ENCODE data around the gene ZNF19. TPM values are rescaled to one million over a fixed set of nuclear protein-coding genes. Genes with fewer than 3 reads are reported as not detected.

ZNF19 gene
- total and polyA plus RNA-seq, 10 donors, result 1.9 to 9.5 (median 6.3) TPM

DNA sequence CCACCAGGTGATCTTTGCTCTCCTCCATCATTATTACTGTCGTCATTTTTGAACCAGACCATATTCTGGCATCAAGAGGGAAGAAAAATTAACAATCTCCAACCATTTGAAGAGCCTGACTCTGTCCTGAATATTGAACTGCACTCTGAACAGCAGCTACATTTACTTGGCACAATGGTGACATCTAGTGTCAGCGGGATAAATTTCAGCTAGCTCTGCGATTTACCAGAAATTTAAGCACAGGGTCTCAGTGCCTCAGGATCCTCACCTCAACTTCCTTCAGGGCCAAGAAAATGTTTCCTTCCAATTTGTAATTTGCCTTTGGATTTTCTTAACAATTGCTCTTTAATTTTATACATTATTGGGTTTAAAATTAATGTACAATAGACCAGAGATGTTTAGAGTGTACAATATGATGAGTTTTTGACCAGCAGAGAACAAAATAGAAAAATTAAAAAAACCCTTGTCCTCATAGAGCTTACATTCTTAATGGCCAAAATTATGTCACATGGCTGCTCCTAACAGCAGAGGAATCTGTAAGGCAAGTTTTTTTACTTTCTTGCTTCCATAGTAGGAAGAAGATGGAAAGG lies 10.7 kb upstream of the ZNF19 start:
- Histone ChIP-seq H3K27ac (no peak overlapping the region), H3K36me3 (no peaks in the 10 kb centered on the region), H3K9me3 (no peaks in the 10 kb centered on the region), H3K27me3 (replicated peaks in 1 of 7) (peaks cover 0 to 9% (median 0%) of the 10 kb centered on the region in 7 donors), H3K4me3 (no peak overlapping the region), H3K4me1 (no peaks in the 10 kb centered on the region)
- TF ChIP-seq POLR2AphosphoS5 (IDR thresholded peaks at IDR 0.05) (no peak), POLR2A (IDR thresholded peaks at IDR 0.05) (no peak)
- TF ChIP-seq, protein P1, sequence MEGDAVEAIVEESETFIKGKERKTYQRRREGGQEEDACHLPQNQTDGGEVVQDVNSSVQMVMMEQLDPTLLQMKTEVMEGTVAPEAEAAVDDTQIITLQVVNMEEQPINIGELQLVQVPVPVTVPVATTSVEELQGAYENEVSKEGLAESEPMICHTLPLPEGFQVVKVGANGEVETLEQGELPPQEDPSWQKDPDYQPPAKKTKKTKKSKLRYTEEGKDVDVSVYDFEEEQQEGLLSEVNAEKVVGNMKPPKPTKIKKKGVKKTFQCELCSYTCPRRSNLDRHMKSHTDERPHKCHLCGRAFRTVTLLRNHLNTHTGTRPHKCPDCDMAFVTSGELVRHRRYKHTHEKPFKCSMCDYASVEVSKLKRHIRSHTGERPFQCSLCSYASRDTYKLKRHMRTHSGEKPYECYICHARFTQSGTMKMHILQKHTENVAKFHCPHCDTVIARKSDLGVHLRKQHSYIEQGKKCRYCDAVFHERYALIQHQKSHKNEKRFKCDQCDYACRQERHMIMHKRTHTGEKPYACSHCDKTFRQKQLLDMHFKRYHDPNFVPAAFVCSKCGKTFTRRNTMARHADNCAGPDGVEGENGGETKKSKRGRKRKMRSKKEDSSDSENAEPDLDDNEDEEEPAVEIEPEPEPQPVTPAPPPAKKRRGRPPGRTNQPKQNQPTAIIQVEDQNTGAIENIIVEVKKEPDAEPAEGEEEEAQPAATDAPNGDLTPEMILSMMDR (IDR thresholded peaks at IDR 0.05 in 8 of 11, conservative IDR thresholded peaks at IDR 0.05 in 3 of 11), result peak; percentile 48 to 74 (median 61)
- DNase-seq, result no peak
- 0 to 4% (median 0%) methylated on average over 3 of the region's 3 CpGs for WGBS, 5 donors
- intact Hi-C loops (cut with DNase I; ENCODE audit: low total_unique reads), result loop anchor here (2.0 kb wide), 1 partner anchor 87 kb away; no protein-coding TSS in a partner anchor

DNA sequence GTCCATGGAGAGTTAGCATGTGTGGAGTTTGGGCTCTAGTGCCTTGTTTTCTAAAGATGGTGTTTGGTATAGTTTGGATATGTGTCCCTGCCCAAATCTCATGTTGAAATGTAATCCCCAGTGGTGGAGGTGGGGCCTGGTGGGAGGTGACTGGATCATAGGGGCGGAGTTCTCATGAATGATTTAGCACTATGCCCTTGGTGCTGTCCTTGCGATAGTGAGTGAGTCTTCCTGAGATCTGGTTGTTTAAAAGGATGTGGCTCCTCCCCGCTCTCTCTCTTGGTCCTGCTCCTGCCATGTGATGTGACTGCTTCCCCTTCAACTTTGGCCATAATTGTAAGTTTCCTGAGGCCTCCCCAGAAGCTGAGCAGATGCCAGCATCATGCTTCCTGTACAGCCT lies 8.9 kb upstream of the ZNF19 start:
- Histone ChIP-seq H3K36me3 (no peaks in the 10 kb centered on the region), H3K9me3 (no peaks in the 10 kb centered on the region), H3K4me3 (no peak overlapping the region), H3K4me1 (no peaks in the 10 kb centered on the region), H3K27me3 (replicated peaks in 1 of 7) (peaks cover 0 to 4% (median 0%) of the 10 kb centered on the region in 7 donors), H3K27ac (no peak overlapping the region)
- TF ChIP-seq POLR2AphosphoS5 (IDR thresholded peaks at IDR 0.05) (no peak), POLR2A (IDR thresholded peaks at IDR 0.05) (no peak)
- TF ChIP-seq, protein P1 (IDR thresholded peaks at IDR 0.05 in 8 of 11, conservative IDR thresholded peaks at IDR 0.05 in 3 of 11), result no peak
- 78 to 87% (median 83%) methylated on average over 3 of the region's 3 CpGs for WGBS, 5 donors
- no peak for DNase-seq
- intact Hi-C loops (cut with DNase I; ENCODE audit: low total_unique reads), result no loop called here

DNA sequence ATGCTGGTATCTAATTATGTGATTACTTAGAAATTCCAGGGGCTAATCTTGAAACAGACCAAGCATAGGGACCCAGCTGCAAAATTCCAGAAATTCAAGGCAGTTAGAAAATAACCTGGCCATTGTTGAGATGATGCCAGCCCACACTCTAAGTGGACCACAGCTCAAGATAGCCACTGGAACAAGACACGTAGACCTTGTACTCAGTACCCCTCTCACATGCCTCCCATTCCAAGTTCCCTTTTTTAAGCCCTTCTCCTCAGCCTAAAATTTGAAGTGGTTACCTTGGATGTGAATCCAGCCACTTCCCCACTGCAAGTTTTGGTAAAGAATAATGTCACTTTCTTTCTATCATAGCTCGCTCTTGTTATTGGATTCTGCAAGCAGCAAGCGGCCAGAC lies 4.1 kb upstream of the ZNF19 start:
- Histone ChIP-seq H3K4me3 (no peak overlapping the region), H3K27ac (no peak overlapping the region), H3K27me3 (replicated peaks in 1 of 7) (no peaks in the 10 kb centered on the region), H3K9me3 (no peaks in the 10 kb centered on the region), H3K4me1 (no peaks in the 10 kb centered on the region), H3K36me3 (no peaks in the 10 kb centered on the region)
- TF ChIP-seq POLR2A (IDR thresholded peaks at IDR 0.05), result no peak
- TF ChIP-seq, protein P1 (IDR thresholded peaks at IDR 0.05 in 8 of 11, conservative IDR thresholded peaks at IDR 0.05 in 3 of 11), result no peak
- no peak for TF ChIP-seq POLR2AphosphoS5 (IDR thresholded peaks at IDR 0.05)
- WGBS, 5 donors, result 73 to 92% (median 75%) methylated on average over 3 of the region's 3 CpGs
- DNase-seq, result no peak
- intact Hi-C loops (cut with DNase I; ENCODE audit: low total_unique reads), result no loop called here

DNA sequence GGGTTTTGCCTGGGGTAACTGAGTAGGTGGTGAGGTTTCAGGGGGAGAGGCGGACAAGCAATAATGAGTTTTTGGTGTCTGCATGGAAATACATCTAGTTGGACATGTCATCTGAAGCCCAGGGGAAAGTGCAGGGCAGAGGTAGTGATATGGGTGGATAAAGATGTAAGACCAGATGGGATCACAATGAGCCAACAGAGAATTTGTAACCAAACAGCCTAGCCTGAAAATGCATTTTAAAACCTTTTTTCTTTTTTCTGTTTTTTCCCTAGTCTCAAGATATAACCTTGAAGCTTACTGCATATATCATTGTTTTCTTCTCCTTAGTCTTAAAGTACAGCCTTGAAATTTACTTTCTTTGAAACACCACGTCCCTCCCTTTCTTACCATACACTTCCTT lies 3.7 kb upstream of the ZNF19 start:
- no peaks in the 10 kb centered on the region for H3K9me3 ChIP-seq
- WGBS, 5 donors, result 61 to 78% (median 67%) methylated on average over 2 of the region's 2 CpGs
- TF ChIP-seq POLR2AphosphoS5 (IDR thresholded peaks at IDR 0.05) (no peak), POLR2A (IDR thresholded peaks at IDR 0.05) (no peak)
- TF ChIP-seq, protein P1 (IDR thresholded peaks at IDR 0.05 in 8 of 11, conservative IDR thresholded peaks at IDR 0.05 in 3 of 11), result no peak
- H3K27ac ChIP-seq, result no peak overlapping the region
- no peaks in the 10 kb centered on the region for H3K36me3 ChIP-seq
- intact Hi-C loops (cut with DNase I; ENCODE audit: low total_unique reads), result no loop called here
- no peaks in the 10 kb centered on the region for H3K27me3 ChIP-seq (replicated peaks in 1 of 7)
- no peaks in the 10 kb centered on the region for H3K4me1 ChIP-seq
- DNase-seq, result no peak
- no peak overlapping the region for H3K4me3 ChIP-seq

Measured in spleen (tissue), 11 donors.